TTC549 (cell line): Measurements from ENCODE around the gene MXD4.
"Not testable (repeated sequence)": the region's sequence is repeated elsewhere in the genome, so short reads cannot be mapped to it uniquely, and the experiment has no call there.

Experiments used
- FAIRE-seq: peaks from 2 replicates; lab custom pipeline; 2012; peaks lifted over from hg19 to GRCh38; lab: Jason Lieb, UNC

The MXD4 gene

GRCh38 chr4:2250357-2251072 is 11.4 kb downstream of the MXD4 start:
- no peak for FAIRE-seq

- no peak for FAIRE-seq
These were observed 12.2 kb downstream of the MXD4 start for GRCh38 chr4:2249526-2250356.

- no peak for FAIRE-seq
These were observed 13.1 kb downstream of the MXD4 start for GRCh38 chr4:2248821-2249261.

GRCh38 chr4:2248044-2248780 is 13.7 kb downstream of the MXD4 start:
- no peak for FAIRE-seq

GRCh38 chr4:2247128-2248043 is 14.5 kb downstream of the MXD4 start:
- no peak for FAIRE-seq

GRCh38 chr4:2246384-2247127 is 15.4 kb downstream of the MXD4 start:
- FAIRE-seq = no peak

GRCh38 chr4:2245787-2246275 is 16.1 kb downstream of the MXD4 start:
- FAIRE-seq = no peak

- no peak for FAIRE-seq
These were observed 16.7 kb downstream of the MXD4 start for GRCh38 chr4:2245057-2245786.

- FAIRE-seq = no peak
These were observed 18.1 kb downstream of the MXD4 start for GRCh38 chr4:2243681-2244380.

- FAIRE-seq = no peak
These were observed 20.2 kb downstream of the MXD4 start, which contains the start of the genes HAUS3 and POLN for GRCh38 chr4:2241410-2242353. Gene HAUS3 (minus strand): TSS chr4:2242121. CDS start chr4:2240946, 1,175 bp downstream. Gene POLN (minus strand): TSS chr4:2242121. CDS start chr4:2229231, 12,890 bp downstream.

GRCh38 chr4:2241003-2241402 is 20.9 kb downstream of the MXD4 start:
- FAIRE-seq = no peak

GRCh38 chr4:2236944-2237666 is 24.8 kb downstream of the MXD4 start:
- FAIRE-seq = no peak

- no peak for FAIRE-seq
These were observed 30.8 kb downstream of the MXD4 start for GRCh38 chr4:2231082-2231481.

- FAIRE-seq = no peak
These were observed 35.6 kb downstream of the MXD4 start for GRCh38 chr4:2226261-2226660.

- no peak for FAIRE-seq
These were observed 39.1 kb downstream of the MXD4 start for GRCh38 chr4:2222838-2223237.

GRCh38 chr4:2221378-2221777 is 40.5 kb downstream of the MXD4 start:
- not testable (repeated sequence) for FAIRE-seq

- no peak for FAIRE-seq
These were observed 41.8 kb downstream of the MXD4 start for GRCh38 chr4:2220016-2220630.
